ENCODE results near the gene SETX. TPM values are rescaled to one million over a fixed set of nuclear protein-coding genes. Genes with fewer than 3 reads are reported as not detected.

Gene SETX
- total RNA-seq, 1 donor from 2014 or later: 123 TPM

GRCh38 chr9:132214027-132214622 is 140.7 kb downstream of the SETX start:
- DNase-seq: peak; percentile 65

- no peak for DNase-seq
Observed at GRCh38 chr9:132211570-132211969, 143.2 kb downstream of the SETX start.

Other genes with a start within 250 kb of the SETX start
- gene NTNG2, start 192.9 kb downstream of the SETX start, total RNA-seq: 0.05 TPM in 1 of 2 replicates, not detected in the other
- 13.6 and 20.3 TPM in 2 replicates for gene TTF1, start 51.9 kb upstream of the SETX start, total RNA-seq
- gene CFAP77, start 55.2 kb upstream of the SETX start, total RNA-seq: 0.05 and 0.34 TPM in 2 replicates
- gene BARHL1, start 227.6 kb upstream of the SETX start, total RNA-seq: not detected in 2 replicates

Data from dermis blood vessel endothelial cell (primary cell).